Esophagus mucosa (tissue), 1 donor: ENCODE data around the gene VSTM2A. TPM values are rescaled to one million over a fixed set of nuclear protein-coding genes. Genes with fewer than 3 reads are reported as not detected.
"Not testable (repeated sequence)": the region's sequence is repeated elsewhere in the genome, so short reads cannot be mapped to it uniquely, and the experiment has no call there.

Source experiments
- ATAC-seq: fragments of 200-7000 bp; cut with Tn5 transposase; one replicate; pipeline ENCODE4 v1.9.1; 2020
- total RNA-seq: library from RNA; stranded (reverse); gene quantifications from one replicate; pipeline ENCODE4 v1.2.4, GENCODE V29; 2023
- donor health status: DM: yes; HTN: yes; CAD: no.

VSTM2A gene, protein sequence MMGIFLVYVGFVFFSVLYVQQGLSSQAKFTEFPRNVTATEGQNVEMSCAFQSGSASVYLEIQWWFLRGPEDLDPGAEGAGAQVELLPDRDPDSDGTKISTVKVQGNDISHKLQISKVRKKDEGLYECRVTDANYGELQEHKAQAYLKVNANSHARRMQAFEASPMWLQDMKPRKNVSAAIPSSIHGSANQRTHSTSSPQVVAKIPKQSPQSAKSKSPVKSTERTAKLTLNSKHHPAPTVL
- total RNA-seq = not detected

DNA sequence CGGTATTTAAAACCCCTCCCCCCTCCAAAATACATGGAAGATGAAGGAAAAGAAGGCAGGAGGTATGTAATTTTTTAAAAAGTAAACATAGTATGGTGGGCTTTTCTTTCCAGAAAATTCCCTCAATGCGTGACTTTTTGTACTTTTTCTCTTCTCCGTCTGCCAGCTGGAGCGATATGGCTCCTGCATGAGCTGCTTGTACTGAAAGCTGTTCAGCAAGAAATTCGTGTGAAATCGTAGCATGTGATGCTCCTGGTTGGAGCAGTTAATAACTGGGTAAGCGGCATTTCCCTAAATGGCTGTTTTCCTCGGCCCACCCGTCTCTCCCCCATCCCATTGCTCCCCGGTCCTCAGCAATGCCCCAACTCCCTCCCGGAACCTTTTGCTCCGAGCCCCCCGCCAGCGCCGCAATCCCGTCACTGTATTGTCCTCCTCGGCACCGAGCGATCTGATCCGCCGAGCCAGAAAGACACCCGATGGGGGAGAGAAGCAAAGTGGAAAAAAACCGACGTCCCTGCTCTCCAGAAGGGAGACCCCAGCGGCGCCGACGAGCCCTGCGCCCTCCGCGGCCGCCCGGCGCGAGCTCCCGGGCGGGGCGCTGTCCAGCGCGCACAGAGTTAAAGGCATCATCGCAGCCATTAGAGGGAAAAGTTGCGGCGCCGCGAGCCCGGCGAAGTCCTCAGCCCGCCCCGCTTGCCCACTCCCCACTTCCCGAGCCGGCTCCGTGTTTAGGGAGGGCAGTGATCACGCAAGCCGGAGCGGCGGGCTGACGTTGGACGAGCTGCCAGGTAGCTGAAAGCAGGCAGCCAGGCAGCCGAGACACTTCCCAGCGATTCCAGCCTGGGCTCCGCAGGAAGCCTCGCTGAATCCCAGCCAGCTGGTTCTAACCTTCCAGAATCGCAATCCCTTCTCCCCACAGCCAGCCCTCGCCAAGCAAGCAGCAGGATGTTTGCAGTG lies at the start of gene VSTM2A:
Gene VSTM2A (plus strand): TSS at position 707 of the 957 bp plus-strand sequence. CDS start 356 bp downstream, outside the sequence.
- no peak for ATAC-seq

DNA sequence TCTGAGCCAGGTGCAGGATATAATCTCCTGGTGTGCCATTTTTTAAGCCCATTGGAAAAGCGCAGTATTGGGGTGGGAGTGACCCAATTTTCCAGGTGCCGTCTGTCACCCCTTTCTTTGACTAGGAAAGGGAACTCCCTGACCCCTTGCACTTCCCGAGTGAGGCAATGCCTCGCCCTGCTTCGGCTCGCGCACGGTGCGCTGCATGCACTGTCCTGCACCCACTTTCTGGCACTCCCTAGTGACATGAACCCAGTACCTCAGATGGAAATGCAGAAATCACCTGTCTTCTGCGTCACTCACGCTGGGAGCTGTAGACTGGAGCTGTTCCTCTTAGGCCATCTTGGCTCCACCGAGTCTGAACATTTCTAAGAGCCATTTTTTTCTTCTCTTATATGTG lies 37.6 kb upstream of the VSTM2A start:
- ATAC-seq = not testable (repeated sequence)

DNA sequence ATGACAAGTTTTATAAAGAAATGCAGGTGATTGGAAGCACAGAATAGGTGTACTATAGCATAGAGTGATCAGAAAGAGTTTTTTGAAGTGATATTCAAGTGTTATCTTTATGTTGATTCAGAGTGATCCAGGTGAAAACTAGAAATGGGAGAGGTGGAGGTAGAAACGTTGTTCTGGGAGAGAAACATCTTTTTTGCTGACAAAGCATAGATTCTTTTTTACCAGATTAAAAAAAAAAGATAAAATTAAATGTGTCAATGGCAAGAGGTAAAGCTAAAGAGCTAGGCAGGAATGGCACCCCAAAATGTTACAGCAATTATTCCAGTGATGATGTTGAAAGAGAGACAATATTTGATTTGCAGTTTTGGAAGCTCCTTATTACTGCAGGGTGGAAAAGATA lies 12.6 kb upstream of the VSTM2A start:
- ATAC-seq = no peak

DNA sequence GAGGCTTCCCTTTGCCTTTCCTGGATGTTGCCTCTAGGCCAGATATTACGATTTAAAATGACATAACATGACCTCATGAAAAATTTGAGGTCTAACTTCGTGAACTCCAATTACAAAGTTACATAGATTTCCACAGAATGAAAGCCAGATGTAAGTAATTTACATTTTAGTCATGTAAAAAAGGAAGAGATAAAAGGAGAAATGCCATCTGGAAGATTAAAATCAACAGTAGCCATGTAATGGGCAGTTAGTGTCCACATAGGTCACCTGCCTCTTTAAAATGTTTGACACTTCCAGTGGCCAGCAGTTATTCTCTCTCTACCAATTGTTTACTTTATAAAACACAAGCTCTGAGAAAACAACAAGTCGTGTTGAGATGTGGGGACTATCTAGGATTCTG lies 4.1 kb upstream of the VSTM2A start:
- no peak for ATAC-seq

DNA sequence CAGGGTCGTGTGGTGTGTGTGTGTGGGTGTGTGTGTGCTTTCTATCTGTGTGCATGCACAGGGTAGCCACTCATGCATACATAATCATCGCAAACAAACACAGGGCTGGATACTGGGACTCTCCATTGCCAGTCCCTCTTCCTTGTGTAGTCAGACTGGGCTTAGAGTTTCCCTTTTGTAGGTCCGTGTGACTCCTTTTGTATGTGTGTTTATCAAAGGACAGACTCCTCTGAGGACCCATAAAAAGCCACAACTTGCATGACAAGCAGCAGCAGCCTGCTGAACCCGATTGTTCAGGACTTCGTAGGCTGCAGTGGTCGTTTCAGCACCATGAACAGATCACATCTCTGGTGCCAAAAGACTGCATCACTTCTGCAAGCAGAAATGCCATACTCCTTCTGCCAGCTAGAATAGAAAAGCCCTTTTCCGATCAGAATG lies 895 bp downstream of the VSTM2A start:
- no peak for ATAC-seq

DNA sequence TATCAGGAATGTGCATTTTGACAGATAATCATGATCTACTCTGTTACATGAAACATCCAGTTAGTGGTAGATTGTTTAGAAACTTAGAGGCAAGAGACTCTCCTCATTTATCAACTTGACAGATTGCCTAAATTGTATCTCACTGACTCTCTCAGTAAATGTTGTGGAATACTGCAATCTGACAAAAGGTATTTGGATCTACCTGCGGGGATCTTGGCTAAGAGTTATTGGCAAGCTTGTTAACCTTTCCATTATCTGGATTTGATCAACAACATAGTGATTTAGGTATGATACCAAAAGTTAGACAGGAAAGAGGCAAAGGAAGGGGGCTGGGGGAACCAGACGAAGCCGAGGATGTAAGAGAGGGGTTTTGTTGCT lies 2.0 kb downstream of the VSTM2A start:
- ATAC-seq = no peak

DNA sequence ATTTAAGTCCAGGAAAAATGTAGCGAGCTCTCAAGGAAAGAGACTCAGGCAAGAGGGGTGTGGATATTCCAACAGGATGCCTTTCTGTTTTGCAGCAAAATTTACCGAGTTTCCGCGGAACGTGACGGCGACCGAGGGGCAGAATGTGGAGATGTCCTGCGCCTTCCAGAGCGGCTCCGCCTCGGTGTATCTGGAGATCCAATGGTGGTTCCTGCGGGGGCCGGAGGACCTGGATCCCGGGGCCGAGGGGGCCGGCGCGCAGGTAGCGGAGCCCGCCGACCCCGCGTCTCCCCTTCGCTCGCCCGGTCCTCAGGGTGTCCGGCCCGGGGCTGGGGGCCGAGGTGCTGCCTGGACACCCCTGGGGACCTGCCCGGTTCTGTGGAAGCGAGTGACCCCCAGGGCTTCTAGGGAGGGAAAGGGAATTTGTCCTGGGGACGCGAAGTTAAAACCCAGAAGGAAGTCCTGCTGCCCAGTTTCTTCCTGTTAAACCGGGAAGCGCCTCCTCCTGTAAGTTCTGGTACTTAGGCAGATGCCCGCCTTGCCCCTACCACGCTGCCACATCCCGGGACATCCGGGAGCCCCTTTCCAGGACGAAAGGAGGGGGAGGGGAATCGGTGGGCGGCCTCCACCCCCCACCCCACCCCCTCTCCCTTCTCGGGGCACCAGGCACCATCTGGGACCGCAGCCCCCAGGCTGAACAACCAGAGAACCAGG lies 2.5 kb downstream of the VSTM2A start:
- ATAC-seq = no peak

DNA sequence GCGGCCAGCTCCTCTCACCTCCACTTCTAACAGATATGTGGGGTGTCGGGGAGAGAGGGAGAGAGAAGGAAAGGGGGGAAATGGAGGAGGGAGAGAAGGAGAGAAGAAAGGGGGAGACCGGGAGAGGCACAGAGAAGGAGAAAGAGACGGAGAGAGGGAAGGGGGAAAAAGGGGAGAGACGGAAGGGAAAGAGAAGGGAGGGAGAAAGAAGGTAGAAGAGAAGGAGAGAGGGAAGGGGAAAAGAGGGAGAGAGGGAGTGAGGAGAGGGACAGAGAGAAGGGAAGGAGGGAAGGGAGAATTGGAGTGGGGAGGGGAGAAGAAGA lies 3.0 kb downstream of the VSTM2A start:
- no peak for ATAC-seq

DNA sequence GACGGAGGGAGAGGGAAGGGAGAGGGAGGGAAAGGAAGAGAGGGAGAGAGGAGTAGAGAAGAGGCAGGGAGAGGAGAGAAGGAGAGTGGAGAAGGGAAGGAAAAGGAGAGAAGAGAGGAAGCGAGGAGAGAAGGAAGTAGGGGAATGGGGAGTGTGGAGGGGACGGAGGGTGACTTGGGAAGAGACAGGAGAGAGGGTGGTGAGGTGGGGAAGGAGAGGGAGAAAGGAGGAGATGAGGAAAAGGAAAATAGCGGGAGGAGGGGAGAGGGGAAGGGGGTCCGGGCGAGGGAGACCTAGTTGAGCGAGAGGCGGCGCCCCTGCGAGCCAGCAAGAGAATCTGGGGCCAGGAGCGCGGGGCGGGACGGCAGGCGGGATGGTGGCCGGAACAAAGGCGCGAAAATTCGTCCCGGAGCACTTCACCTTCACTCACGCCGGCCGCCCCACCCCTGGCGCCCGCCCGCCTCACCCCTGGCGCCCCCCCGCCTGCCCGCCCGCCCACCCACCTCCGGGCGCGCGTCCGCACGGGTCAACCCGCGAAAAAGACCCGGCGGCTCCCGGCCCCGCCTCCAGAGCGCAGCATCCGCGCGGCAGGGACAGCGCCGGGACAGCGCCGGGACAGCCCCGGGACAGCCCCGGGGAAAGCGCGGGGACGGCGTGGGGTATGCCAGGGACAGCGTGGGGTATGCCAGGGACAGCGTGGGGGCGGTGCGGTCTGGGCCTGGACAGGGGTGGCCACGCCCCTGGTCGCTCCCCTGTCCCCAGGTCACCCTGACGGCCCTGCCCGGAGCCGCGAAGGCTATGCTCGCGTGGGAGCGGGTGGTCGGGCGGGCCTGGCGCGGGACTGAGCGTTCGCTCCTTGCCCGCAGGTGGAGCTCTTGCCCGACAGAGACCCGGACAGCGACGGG lies 4.2 kb downstream of the VSTM2A start:
- ATAC-seq = peak; percentile 37

DNA sequence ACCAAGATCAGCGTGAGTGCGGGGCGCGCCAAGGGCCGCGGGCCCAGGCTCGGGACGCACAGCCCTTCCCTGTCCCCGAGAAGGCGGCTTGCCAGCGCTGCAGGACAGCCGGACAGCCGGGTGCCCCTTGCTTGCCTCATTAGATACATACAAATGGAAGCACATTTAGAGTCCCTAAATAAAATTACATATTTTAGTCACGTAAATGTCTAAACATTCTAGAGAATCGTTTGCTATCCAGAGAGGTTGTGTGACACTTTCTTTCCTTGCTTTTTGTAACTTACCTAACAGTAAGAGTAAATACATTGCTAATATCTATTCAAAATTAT lies 4.8 kb downstream of the VSTM2A start:
- no peak for ATAC-seq

DNA sequence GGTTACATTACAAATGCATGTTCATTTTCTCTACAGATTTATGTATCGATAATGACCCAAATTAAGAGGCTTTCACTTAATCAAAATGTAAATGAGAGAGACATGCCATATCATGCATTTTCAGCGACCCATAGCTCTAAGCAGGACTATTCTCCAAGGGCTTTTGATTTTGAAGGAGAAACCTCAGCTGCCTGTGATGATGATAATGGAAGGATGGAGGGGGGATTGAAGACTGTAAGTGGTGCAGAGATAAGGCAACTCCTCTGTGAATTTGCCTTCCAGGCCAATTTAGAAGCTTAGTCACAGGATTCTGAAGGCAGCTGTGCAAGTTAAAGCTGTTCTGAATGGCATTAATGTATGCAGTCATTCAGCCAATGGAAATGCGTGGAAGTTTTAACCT lies 8.3 kb downstream of the VSTM2A start:
- no peak for ATAC-seq

DNA sequence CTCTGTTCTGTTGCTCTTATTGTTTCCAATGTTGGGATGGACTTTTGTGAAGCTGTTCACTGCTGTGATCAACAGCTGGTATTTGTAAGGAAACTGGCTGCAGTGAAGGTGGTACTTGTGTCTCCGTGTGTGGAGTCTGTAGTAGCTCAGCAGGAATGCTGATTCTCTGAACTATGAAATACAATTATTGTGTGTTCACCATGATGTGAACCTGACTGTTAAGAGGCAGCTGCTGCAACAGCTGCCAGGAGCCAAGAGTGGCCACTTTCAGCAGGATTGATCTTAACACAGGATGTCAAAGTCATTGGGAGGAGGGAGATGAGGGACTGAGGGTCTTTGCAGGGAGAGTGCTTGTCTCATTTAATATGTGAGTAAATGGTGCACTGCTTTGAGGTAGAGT lies 13.9 kb downstream of the VSTM2A start:
- no peak for ATAC-seq

DNA sequence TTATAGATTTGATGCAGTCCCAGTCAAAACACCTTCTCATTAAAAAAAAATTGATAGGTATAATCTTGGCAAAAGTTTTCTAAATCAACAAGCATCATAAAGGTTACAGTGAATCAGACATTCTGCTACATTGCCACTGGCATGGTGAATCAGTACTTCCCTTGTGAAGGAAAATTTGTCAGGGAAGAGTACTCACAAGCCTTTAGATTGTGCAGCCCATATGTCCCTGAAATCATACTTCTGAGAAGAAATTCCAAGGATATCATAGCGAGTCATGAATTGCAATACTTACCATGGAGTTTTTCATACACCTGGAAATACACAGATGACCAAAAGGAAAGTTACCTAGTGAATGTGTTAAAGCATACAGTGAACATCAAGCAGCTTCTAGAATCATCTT lies 17.2 kb downstream of the VSTM2A start:
- no peak for ATAC-seq

DNA sequence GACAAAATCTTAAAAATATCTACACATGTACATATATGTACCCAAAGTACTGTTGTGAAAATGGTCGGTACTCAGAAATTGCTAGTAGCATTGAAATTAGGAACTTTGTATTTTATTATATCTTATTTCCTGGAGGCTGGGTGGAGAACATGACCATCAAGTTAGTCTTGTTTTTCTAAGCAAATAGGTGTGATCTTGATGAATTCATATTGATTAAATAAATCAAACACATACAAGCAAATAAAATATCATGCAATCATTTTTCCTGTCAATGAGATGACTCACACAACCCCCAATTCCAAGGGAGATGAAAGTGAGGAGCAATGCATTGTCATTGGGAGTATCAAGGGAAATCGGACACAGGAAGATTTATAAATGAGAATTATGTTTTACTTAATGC lies 18.0 kb downstream of the VSTM2A start:
- no peak for ATAC-seq

DNA sequence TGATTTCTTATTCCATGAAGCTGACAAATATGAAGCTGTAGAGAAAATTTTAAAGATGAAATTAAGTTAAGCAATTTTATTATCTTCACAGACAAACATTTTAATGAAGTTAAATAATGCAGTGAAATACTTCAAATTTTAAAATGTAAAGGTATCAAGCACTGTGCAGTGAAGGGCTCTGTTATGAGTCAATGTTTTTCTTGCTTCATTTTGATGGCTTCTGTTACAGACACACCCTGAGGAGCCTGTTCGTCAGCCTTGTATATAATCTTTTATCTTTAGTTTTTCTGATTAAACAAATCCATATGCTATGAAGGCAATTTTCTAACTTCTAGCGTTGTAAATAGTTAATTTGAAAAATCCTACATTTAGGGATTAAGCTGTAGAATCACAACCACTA lies 18.5 kb downstream of the VSTM2A start:
- ATAC-seq = peak; percentile 51

DNA sequence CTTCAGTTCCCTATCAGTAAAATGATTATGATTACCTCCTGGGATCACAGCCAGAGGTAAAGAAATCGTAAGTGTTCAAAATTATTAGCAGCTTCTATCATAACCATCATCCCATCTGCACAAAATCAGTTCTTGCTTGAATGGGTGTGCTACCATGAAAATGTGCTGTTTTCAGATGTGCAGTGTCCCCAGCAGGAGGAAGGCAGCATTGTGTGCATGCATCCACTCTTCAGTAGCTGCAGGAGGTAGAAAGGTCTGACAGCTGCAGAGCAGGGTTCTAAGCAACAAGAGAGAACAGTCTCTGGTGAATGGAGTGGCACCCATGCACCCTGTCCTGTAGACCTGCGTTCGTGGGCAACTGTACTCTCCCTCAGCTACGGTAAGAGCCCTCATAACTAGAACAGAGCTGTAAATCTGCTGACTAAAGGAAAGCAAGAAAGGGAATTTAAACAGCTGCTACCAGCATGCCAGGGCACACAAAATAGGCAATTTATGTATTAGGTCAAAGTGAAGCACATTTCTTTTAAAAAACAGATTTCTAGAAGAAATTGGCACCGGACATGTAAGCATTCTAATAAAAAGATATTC lies 21.2 kb downstream of the VSTM2A start:
- ATAC-seq = no peak

DNA sequence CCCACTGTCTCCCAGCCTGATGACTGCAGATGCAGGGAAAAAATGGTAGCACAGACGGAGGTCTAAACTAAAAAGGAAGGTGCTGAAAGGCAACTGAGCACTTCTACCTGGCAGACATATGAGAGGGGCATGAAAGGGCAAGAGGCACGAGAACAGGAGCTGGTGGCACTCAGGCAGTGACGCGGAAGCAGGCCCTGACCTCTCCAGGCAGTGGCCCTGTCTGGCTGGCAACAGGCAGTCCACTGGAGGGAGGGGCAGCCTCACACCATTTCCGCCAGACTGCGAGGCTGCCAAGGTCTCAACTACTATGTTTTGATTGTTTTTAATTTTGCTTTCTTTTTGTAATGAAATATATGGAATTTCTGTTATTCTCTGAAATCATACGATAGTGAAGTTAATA lies 23.3 kb downstream of the VSTM2A start:
- no peak for ATAC-seq

DNA sequence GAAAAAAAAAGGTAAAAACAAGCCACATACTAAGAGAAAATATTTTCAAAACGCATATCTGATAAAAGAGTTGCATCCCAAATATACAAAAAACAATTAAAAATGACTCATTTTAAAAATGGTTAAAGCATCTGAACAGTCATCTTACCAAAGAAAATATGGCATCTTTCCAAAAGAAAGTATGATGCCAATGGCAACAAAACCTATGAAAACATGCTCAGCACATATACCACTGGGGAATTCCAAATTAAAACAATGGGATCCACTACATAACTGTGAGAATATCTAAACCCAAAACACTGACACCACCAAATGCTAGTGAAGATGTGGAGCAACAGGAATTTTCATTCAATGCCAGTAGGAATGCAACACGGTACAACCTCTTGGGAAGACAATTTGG lies 39.3 kb downstream of the VSTM2A start:
- ATAC-seq = no peak

DNA sequence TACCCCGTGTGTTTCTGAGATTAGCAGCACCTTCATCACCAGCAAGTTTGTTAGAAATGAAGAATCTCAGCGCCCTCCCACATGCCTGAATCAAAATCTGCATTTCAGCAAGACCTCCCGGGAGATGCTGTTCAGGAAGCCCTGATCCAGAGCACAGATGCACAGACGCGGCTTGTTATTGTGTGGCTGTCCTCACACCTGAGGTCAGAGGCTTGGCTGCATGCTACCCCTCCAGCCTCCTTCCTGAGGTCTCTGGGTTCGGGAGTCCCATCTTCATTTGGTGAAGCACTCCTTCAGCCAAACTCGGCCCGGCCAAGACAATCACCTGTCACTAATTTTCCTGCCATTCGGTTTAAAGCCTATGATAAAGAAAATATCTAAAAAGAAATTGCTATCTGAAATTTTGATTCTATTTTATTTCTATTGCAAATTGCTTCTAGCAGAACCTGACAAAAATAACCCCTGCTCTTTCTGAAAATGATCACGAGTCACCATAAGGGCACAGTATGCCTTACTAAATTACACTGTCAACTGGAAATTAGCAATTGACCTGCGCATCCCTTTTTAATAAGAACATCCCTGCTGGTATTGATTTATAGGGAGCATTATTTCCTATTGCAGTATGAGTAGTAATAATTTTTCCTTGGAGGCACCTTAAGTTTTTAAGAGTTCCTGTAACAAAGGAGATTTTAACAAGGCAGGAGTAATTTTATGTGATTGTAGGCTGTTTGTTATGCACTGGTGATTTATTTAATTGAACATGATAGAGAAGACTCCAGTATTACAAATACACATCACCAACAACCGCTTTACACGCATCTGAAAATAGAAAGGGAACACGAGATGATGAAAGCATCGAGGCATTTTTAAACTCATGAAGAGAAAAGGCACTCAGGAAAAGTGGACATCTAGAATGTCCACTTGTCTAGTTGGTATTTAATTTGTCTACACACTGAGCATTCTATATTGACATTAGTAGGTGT lies 49.5 kb downstream of the VSTM2A start:
- no peak for ATAC-seq

DNA sequence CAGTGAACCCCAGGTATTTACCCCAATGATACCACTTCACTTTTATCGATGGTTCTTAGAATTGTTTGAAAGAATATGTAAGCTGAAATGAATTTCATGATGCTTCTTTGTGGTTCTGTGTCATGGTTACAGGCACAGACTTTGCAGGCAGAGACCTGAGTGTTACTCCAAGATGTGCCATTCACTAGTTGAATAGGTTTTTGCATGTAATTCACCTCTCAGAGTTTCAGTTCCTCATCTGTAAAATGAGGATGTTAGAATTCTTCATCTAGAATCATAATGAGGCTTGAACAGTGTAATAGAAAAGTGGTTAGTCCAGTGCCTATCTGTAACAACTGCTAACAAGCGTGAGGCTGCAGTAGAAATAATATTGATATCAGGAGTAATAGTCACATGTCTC lies 54.6 kb downstream of the VSTM2A start:
- ATAC-seq = no peak

DNA sequence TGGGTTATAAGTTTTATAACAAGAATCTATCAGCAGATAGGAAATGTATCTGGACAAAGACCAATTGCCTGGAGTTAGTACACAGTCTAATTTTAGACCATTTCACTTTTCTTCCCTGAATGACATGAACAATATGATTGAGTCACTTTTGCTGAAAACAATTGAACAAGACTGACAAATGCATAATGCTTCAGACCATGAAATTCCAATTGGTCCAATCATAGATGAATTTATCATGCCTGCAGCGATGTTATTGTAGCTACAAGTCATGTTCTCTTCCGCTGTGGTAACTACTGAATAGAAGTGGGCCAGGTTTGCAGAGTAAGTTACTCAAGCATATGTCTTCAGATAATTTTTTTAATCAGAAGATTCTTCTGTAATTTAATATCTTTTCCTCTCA lies 73.4 kb downstream of the VSTM2A start:
- no peak for ATAC-seq
